Activated naive CD4-positive, alpha-beta T cell treated with anti-CD3 and anti-CD28 coated beads, Interleukin-2, amount 50 U/mL, for 24 hours (primary cell): ENCODE data around the gene CNTNAP2.
"Not testable (repeated sequence)": the region's sequence is repeated elsewhere in the genome, so short reads cannot be mapped to it uniquely, and the experiment has no call there.

Experiments used
- H3K27ac Mint-ChIP-seq: one replicate; pipeline ENCODE4 v1.8.0; 2021; ENCODE audit warnings: mild to moderate bottlenecking, mixed read lengths
- H3K27me3 Mint-ChIP-seq: one replicate; pipeline ENCODE4 v1.8.0; 2021; ENCODE audit warnings: mixed read lengths
- H3K36me3 Mint-ChIP-seq: one replicate; pipeline ENCODE4 v1.8.0; 2021; ENCODE audit warnings: mixed read lengths
- H3K4me1 Mint-ChIP-seq: one replicate; pipeline ENCODE4 v1.8.0; 2021; ENCODE audit warnings: mixed read lengths
- H3K4me3 Mint-ChIP-seq: one replicate; pipeline ENCODE4 v1.8.0; 2021; ENCODE audit warnings: mild to moderate bottlenecking, mixed read lengths
- H3K9me3 Mint-ChIP-seq: one replicate; pipeline ENCODE4 v1.8.0; 2021; ENCODE audit warnings: mixed read lengths

Gene CNTNAP2

DNA sequence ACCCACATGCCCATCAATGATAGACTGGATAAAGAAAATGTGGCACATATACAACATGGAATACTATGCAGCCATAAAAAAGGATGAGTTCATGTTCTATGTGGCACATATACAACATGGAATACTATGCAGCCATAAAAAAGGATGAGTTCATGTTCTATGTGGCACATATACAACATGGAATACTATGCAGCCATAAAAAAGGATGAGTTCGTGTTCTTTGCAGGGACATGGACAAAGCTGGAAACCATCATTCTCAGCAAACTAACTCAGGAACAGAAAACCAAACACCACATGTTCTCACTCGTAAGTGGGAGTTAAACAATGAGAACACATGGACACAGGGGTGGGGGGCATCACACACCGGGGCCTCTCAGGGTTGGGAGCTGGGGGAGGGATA, 2314.1 kb downstream of the CNTNAP2 start:
- not testable (repeated sequence) for H3K36me3 Mint-ChIP-seq, H3K9me3 Mint-ChIP-seq, H3K4me3 Mint-ChIP-seq, H3K27ac Mint-ChIP-seq, H3K4me1 Mint-ChIP-seq, H3K27me3 Mint-ChIP-seq

DNA sequence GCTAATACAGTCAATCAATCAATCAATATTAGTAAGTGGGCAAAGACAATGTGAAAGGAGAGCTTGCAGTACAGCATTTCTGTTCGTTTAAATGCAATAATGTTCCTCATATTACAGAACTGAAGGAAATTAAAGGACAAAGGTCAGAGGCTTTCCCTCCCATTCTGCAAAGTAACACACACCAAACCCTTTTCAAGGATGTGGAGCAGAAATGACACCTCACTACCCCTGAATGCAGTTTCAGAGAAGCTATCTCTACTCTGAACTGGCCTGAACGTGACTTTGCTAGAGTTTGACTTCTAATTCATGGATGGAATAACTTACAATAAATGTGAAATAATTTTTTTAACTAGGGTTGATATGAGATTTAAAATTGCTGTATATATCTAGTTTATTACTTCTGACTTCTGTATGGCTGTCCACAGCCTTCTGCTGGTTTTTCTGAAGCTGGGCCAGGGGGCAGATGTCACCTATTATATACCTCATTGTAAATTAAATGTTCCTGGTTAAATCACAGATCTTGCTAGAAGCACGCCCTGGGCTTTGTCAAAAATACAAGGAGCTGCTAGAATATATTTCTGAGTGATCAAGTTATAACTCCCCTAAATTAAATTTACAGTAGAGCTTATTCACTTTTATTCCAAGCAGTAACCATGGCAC, 2317.1 kb downstream of the CNTNAP2 start:
- Mint-ChIP-seq H3K4me3 (no peak overlapping the region), H3K36me3 (no peaks in the 10 kb centered on the region), H3K27me3 (no peaks in the 10 kb centered on the region), H3K27ac (no peak overlapping the region), H3K4me1 (no peaks in the 10 kb centered on the region), H3K9me3 (no peaks in the 10 kb centered on the region)

DNA sequence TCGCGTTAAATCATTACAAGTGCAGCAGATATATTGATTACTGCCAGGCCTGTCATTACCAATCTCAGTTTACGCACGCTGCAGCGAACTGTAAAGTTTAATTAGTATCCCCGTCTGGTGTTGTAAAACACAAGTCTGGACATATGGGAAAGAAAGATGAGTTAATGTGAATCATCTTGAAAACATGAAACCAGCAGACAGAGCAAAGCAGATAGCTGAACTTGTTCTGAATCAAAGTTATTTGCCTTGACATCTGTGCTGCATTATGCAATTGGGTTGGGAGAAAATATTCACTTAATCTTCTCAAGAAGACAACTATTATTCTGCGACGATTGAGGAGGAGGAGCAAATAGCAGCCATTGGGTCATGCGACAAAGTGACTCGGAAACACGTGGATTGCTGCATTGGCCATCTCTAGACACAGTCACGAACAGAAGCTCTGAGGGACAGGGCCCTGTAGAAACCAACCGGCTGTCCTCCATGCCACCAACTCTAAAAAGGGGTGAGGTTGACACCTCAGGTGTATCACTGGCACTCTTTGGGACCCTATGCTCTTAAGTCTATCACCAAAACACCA, 2317.7 kb downstream of the CNTNAP2 start:
- Mint-ChIP-seq H3K4me3 (no peak overlapping the region), H3K27me3 (no peaks in the 10 kb centered on the region), H3K9me3 (no peaks in the 10 kb centered on the region), H3K36me3 (no peaks in the 10 kb centered on the region), H3K27ac (no peak overlapping the region), H3K4me1 (no peaks in the 10 kb centered on the region)

DNA sequence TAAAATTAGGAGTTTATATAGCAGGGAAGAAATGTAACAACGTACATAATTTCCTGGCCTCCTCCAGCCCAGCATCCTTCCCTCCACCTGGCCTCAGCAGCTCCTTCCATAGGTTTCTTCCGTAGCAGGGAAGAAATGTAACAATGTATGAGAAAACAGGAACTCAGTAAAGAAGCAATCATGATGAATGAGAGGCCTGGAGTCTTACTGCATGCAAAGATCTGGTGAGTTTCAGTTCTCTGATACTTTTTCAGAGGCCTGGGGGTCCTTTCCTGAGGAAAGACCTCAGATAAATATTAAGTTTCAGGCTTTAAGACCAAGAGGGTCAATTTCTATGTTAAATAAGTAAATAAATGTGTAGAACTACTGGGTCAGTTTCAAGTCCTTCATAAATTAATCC, 2318.3 kb downstream of the CNTNAP2 start:
- H3K4me1 Mint-ChIP-seq = no peaks in the 10 kb centered on the region
- H3K9me3 Mint-ChIP-seq = no peaks in the 10 kb centered on the region
- H3K36me3 Mint-ChIP-seq = no peaks in the 10 kb centered on the region
- no peak overlapping the region for H3K27ac Mint-ChIP-seq
- H3K27me3 Mint-ChIP-seq = no peaks in the 10 kb centered on the region
- no peak overlapping the region for H3K4me3 Mint-ChIP-seq

DNA sequence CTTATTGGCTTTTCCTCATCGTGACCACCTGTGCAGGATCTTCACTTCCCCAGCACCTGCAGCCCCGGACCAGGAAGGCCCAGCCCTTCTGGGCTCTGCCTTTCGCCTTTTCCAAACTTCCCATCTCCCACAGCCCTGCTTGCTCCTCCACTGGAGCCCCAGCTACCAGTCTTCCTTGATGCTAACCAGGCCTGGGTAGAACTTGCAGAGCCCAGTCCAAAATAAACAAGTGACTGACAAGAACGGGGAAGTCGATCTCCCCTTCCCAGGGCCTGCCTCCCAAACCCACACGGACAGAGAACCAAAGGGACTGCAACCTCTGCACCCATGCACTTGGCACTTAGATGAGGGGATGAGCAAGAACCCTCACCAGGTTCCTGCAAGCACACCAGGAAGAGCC, 2319.1 kb downstream of the CNTNAP2 start:
- Mint-ChIP-seq H3K9me3 (no peaks in the 10 kb centered on the region), H3K36me3 (no peaks in the 10 kb centered on the region), H3K27ac (no peak overlapping the region), H3K4me1 (no peaks in the 10 kb centered on the region), H3K4me3 (no peak overlapping the region), H3K27me3 (no peaks in the 10 kb centered on the region)

DNA sequence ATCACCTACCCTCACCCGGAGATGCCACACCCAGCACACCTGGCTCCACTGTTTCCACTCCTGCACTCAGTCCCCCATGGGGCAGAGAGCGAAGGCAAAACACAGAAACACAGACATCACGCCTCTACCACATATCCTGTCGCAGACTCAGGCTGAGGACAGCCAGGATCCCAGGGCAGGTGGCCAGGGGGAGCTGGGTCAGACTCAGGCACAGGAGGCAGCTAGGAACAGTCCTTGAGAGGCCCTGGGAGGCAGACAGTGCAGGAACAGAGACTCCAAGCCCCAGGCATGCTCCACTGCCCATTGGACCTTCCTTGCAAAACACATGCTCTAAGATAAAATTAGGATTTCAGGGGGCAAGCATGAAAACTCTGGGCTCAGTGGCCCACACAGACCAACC, 2319.5 kb downstream of the CNTNAP2 start:
- no peaks in the 10 kb centered on the region for H3K36me3 Mint-ChIP-seq
- H3K4me3 Mint-ChIP-seq = no peak overlapping the region
- H3K4me1 Mint-ChIP-seq = no peaks in the 10 kb centered on the region
- H3K27me3 Mint-ChIP-seq = no peaks in the 10 kb centered on the region
- H3K9me3 Mint-ChIP-seq = no peaks in the 10 kb centered on the region
- H3K27ac Mint-ChIP-seq = no peak overlapping the region

DNA sequence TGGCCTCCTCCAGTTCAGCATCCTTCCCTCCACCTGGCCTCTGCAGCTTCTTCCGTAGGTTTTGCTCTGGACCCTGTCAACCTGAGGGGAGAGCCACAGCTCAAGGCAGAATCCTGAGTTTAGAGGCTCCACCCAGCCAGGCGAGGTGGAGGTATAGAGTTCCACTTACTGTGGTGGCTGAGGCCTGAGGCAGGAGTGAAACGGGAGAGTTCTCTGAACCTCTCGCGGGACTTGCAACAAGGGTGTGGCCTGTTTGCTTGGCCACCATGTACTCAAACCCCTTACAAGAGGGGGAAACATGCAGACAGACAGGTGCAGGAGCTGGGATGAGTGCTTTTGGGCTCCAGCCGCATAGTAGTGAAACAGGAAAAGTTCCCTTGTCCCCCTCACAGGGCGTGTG, 2320.0 kb downstream of the CNTNAP2 start:
- no peaks in the 10 kb centered on the region for H3K27me3 Mint-ChIP-seq
- H3K36me3 Mint-ChIP-seq = no peaks in the 10 kb centered on the region
- no peak overlapping the region for H3K27ac Mint-ChIP-seq
- no peak overlapping the region for H3K4me3 Mint-ChIP-seq
- H3K9me3 Mint-ChIP-seq = no peaks in the 10 kb centered on the region
- no peaks in the 10 kb centered on the region for H3K4me1 Mint-ChIP-seq

DNA sequence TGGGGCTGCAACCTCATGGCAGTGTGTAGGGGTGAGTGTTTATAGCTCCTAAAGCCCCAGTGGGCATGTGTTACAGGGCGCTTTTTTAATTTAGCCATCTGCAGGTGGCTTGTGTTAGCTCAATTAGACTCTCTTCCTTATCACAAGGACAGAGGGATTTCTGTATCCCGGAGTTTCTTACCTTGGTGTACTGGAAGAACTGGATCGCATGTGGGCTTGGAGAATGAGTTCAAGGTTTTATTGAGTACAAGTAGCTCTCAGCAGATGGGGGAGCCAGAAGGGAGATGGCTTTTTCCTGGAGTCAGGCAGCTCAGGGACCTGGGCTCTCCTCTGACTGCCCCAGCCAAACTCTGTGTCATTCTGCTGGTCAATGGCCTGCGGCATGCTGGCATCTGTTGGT, 2320.4 kb downstream of the CNTNAP2 start:
- no peak overlapping the region for H3K4me3 Mint-ChIP-seq
- H3K36me3 Mint-ChIP-seq = no peaks in the 10 kb centered on the region
- H3K27me3 Mint-ChIP-seq = no peaks in the 10 kb centered on the region
- H3K27ac Mint-ChIP-seq = no peak overlapping the region
- no peaks in the 10 kb centered on the region for H3K9me3 Mint-ChIP-seq
- no peaks in the 10 kb centered on the region for H3K4me1 Mint-ChIP-seq

DNA sequence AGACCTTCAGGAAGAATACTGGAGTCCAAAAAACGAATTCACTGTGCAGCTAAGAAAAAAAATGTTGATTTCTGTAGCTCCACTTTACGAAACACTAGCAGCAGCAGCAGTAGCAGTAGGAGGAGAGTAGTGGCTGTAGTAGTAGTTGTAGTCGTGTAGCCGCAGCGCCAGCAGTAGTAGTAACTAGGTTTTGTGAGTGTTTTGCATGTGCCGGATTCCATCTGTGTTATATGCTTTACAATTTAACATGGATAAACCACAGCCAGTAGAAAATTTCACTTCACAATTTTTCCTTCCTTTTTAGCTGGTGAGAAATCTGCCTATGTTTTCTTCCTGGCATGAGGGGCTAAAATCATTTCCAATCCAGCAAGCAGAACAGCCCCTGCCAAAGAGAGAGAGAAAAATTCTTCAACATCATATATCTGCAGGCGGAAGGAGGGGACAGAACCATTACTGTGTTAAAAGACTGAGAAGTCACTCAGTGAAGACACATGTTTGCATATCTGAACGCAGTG, 2325.6 kb downstream of the CNTNAP2 start:
- no peaks in the 10 kb centered on the region for H3K4me1 Mint-ChIP-seq
- H3K36me3 Mint-ChIP-seq = no peaks in the 10 kb centered on the region
- H3K27me3 Mint-ChIP-seq = no peaks in the 10 kb centered on the region
- no peaks in the 10 kb centered on the region for H3K9me3 Mint-ChIP-seq
- no peak overlapping the region for H3K27ac Mint-ChIP-seq
- H3K4me3 Mint-ChIP-seq = no peak overlapping the region

DNA sequence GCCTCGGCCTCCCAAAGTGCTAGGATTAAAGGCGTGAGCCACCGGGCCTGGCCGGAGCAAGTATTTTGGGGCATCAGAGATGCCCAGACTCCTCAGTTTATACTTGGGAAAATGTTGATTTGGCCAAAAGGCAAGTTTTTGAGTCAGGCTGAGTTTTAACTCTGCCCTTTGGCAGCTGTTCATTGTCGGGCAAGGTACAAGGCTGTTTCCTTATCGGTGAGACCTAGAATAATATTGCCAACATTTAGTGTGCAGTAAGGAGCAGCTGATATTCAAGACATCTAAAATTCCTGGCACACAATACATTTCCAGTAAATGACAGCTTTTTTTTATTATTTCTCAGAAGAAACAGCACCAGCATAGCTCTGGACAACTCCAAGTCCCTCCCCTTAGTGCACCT, 2326.3 kb downstream of the CNTNAP2 start:
- Mint-ChIP-seq H3K27ac (no peak overlapping the region), H3K27me3 (no peaks in the 10 kb centered on the region), H3K4me3 (no peak overlapping the region), H3K9me3 (no peaks in the 10 kb centered on the region), H3K4me1 (no peaks in the 10 kb centered on the region), H3K36me3 (no peaks in the 10 kb centered on the region)

DNA sequence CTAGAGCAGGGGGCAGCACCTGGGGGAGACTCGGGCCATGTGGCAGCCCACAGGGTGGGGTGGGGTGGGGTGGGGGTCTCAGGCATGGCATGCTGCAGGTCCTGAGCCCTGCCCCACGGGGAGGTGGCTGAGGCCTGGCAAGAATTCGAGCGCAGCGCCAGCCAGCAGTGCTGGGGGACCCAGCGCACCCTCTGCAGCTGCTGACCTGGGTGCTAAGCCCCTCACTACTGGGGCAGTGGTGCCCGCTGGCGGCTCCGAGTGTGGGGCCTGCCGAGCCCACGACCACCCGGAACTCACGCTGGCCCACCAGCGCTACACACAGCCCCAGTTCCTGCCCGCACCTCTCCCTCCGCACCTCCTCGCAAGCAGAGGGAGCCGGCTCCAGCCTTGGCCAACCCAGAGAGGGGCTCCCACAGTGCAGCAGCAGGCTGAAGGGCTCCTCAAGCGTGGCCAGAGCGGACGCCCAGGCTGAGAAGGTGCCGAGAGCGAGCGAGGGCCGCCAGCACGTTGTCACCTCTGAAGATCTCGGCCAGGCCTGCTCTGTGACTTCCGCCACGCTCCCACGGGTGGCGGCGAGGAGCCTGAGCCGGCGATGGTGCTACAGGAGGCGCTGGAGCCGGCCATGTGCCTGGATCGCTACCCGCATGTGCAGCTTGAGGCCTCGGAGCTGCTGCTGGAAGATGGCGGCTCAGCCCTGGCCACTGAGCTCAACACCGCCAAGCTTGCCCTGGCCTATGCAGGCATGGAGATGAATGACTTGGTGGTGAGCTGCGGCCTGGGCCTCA, 2328.9 kb downstream of the CNTNAP2 start:
- Mint-ChIP-seq H3K27ac (no peak overlapping the region), H3K27me3 (no peaks in the 10 kb centered on the region), H3K9me3 (no peaks in the 10 kb centered on the region), H3K4me1 (no peaks in the 10 kb centered on the region), H3K4me3 (no peak overlapping the region), H3K36me3 (no peaks in the 10 kb centered on the region)

DNA sequence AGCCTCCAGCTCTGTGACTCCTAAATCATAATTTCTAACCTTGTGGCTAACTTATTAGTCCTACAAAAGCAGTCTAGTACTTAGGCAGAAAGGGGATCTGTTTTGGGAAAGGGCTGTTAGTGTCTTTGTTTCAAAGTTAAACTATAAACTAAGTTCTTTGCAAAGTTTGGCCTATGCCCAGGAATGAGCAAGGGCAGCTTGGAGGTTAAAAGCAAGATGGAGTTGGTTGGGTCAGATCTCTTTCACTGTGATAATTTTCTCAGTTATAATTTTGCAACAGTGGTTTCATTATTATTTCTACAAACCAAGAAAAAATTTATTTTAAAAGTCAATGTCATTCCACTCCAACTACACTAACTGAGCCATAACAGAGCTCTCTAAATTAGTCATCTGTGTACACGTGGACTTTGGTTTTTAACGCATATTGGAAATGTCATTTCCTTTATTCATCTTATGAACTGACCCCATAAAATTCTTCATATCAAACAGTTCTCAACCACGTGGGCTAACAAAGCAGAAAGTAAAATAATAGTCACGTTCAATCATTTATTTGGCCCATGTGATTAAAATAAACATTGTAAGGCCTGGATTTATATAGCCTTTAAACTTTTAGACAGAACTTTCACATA, 2330.7 kb downstream of the CNTNAP2 start:
- no peaks in the 10 kb centered on the region for H3K9me3 Mint-ChIP-seq
- H3K36me3 Mint-ChIP-seq = no peaks in the 10 kb centered on the region

DNA sequence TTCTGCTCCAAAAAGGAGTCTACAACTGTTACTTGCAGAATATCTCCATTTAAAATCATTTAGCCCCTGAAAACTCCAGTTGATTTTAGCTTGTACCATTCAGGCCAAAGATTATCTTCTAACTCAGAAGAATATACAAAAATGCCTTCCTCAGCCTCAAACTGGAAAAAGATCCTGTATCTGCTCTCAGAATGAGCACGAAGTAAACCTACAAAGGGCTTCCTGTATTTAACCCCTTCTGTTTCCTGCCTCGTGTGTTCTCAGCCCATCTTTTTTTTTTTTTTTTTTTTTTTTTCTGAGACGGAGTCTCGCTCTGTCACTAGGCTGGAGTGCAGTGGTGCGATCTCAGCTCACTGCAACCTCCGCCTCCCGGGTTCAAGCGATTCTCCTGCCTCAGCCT, 2334.9 kb downstream of the CNTNAP2 start:
- not testable (repeated sequence) for H3K4me1 Mint-ChIP-seq, H3K27me3 Mint-ChIP-seq, H3K36me3 Mint-ChIP-seq, H3K4me3 Mint-ChIP-seq, H3K27ac Mint-ChIP-seq, H3K9me3 Mint-ChIP-seq

More for the DNA sequence above, 2330.7 kb downstream of the CNTNAP2 start:
- Mint-ChIP-seq H3K4me1 (peaks cover 1% of the 10 kb centered on the region), H3K4me3 (no peak overlapping the region), H3K27me3 (no peaks in the 10 kb centered on the region), H3K27ac (no peak overlapping the region)

DNA sequence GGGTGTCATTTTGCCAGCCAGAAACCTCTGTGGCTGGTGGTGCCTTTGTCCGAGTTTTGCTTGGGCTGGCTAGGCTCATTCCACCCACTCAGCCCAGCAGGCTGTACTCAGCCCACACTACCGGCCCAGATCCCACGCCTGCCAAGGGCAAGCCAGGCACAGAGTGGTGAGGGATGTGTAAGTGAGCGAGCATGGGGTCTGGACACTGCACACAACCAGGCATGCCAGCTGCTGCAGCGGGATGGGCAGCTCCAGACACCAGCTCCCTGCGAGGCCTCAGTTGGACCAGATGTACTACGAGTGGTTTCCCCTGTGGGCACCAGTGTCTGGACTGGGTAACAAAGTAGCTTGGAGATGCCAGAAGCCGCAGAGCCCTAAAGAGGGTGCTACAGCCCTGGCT, 2339.8 kb downstream of the CNTNAP2 start:
- Mint-ChIP-seq H3K36me3 (no peaks in the 10 kb centered on the region), H3K4me1 (peaks cover 4% of the 10 kb centered on the region), H3K9me3 (no peaks in the 10 kb centered on the region), H3K27ac (no peak overlapping the region), H3K27me3 (peaks cover 4% of the 10 kb centered on the region), H3K4me3 (no peak overlapping the region)

DNA sequence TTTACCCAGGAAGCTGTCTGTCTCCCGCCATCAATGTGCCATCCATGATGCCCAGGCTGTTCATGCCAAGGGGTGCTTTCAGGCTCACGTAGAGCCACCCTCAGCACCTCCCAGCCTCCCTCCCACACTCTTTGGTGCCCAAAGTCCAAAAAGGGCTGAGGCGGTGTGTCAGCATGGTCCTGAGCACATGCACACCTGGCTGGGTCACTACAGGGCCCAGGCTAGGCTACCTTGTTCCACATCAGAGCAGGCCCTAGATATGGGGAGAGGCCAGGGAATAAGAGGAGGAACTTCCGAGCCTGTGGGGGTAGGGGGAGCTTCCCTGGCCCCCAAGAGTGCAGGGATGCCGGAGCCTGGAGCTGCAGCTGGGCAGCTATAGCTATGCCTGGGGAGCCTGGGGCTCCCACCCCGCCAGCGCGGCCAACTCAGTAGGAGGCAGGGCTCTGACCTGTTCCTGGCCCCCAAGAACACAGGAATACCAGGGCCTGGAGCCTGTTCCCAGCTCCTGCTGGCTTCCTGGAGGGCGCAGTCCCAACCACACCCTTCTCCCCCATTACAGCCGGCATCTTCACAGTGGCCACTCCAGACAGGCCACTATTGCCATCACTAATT, 2340.8 kb downstream of the CNTNAP2 start:
- Mint-ChIP-seq H3K4me3 (no peak overlapping the region), H3K4me1 (peaks cover 2% of the 10 kb centered on the region), H3K27me3 (peaks cover 4% of the 10 kb centered on the region), H3K36me3 (no peaks in the 10 kb centered on the region), H3K27ac (no peak overlapping the region), H3K9me3 (no peaks in the 10 kb centered on the region)
